ENCODE results near the gene KIAA1671.

The KIAA1671 gene

DNA sequence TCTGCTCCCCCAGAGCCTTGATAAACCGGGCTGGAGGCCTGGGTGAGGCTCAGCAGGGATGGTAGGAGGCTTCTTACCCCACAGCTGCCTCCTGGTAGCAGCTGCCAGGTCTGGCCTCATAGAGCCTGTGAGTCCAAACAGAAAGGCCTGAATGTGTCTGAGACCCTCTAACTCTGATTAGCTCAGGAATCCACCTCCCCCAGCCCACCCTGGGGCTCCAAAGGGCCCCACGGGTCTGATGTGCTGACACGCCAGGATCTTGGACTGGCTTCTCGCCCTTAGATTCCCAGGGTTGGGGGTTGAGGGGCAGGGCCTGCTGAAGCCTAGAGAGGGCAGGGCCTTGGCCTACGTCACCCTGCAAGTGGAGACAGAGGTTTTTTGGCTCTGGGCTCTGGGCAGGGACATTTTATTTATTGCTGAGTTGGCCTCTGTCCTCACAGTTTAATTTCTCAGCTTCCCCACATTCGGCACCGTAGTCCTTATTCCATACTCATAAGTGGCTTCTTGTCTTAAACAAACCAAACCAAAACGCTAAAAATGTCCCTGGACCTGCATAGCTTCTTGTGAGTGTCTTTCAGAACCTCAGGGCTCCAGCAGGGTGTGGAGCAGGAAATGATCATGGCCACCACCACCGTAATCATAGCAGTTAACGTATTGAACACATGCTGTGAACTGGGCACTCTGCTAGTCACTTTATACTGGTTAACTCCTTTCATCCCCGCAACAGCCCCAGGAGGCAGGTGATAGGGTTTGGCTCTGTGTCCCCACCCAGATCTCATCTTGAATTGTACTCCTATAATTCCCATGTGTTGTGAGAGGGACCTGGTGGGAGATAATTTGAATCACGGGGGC, 25.1 kb downstream of the KIAA1671 start:
- Histone ChIP-seq H3K79me2 (ENCODE audit: insufficient read depth, low read length) (no peaks in the 10 kb centered on the region), H3K36me3 (ENCODE audit: insufficient read depth, low read length) (no peaks in the 10 kb centered on the region), H3K4me2 (ENCODE audit: low read length) (no peak overlapping the region), H3F3A (ENCODE audit: insufficient read depth, low read length) (no peaks in the 10 kb centered on the region), H3K4me1 (ENCODE audit: insufficient read depth, low read length, severe bottlenecking) (no peaks in the 10 kb centered on the region), H3K9ac (ENCODE audit: low read length) (no peak overlapping the region), H3K27me3 (ENCODE audit: insufficient read depth, low read length) (no peaks in the 10 kb centered on the region), H3K27ac (ENCODE audit: low read depth, low read length, poor library complexity, severe bottlenecking) (no peak overlapping the region), H2AFZ (ENCODE audit: low read length) (no peak overlapping the region), H3K4me3 (ENCODE audit: low read depth, low read length, poor library complexity, severe bottlenecking) (no peak overlapping the region), H4K20me1 (ENCODE audit: insufficient read depth, low read length) (no peaks in the 10 kb centered on the region), H3K9me2 (ENCODE audit: low read depth, low read length) (no peaks in the 10 kb centered on the region), H3K9me3 (ENCODE audit: low read length) (no peaks in the 10 kb centered on the region)
- TF ChIP-seq, protein P1, sequence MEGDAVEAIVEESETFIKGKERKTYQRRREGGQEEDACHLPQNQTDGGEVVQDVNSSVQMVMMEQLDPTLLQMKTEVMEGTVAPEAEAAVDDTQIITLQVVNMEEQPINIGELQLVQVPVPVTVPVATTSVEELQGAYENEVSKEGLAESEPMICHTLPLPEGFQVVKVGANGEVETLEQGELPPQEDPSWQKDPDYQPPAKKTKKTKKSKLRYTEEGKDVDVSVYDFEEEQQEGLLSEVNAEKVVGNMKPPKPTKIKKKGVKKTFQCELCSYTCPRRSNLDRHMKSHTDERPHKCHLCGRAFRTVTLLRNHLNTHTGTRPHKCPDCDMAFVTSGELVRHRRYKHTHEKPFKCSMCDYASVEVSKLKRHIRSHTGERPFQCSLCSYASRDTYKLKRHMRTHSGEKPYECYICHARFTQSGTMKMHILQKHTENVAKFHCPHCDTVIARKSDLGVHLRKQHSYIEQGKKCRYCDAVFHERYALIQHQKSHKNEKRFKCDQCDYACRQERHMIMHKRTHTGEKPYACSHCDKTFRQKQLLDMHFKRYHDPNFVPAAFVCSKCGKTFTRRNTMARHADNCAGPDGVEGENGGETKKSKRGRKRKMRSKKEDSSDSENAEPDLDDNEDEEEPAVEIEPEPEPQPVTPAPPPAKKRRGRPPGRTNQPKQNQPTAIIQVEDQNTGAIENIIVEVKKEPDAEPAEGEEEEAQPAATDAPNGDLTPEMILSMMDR (IDR thresholded peaks at IDR 0.05; ENCODE audit: low read length): no peak
- no peak for TF ChIP-seq EZH2 (IDR thresholded peaks at IDR 0.05; ENCODE audit: borderline replicate concordance, low read length)

DNA sequence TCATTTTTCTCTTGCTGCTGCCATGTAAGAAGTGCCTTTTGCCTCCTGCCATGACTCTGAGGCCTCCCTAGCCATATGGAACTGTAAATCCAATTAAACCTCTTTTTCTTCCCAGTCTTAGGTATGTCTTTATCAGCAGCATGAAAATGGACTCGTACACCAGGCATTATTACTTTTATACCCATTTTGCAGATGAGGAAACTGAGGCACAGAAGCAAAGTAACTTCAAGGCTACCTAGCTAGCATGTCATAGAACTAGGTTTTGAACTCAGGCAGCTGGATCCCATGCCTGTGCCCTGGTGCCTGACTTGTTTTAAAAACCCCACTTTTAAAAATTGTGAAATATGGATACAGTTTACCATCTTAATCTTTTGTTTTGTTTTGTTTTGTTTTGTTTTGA, 25.8 kb downstream of the KIAA1671 start:
- H3K4me3 ChIP-seq (ENCODE audit: low read depth, low read length, poor library complexity, severe bottlenecking): no peak overlapping the region
- no peaks in the 10 kb centered on the region for H3K9me2 ChIP-seq (ENCODE audit: low read depth, low read length)
- H4K20me1 ChIP-seq (ENCODE audit: insufficient read depth, low read length): no peaks in the 10 kb centered on the region
- no peak overlapping the region for H3K9ac ChIP-seq (ENCODE audit: low read length)
- no peaks in the 10 kb centered on the region for H3K79me2 ChIP-seq (ENCODE audit: insufficient read depth, low read length)
- no peaks in the 10 kb centered on the region for H3K9me3 ChIP-seq (ENCODE audit: low read length)
- H3K27me3 ChIP-seq (ENCODE audit: insufficient read depth, low read length): no peaks in the 10 kb centered on the region
- TF ChIP-seq EZH2 (IDR thresholded peaks at IDR 0.05; ENCODE audit: borderline replicate concordance, low read length): no peak
- TF ChIP-seq, protein P1 (IDR thresholded peaks at IDR 0.05; ENCODE audit: low read length): no peak
- no peaks in the 10 kb centered on the region for H3K36me3 ChIP-seq (ENCODE audit: insufficient read depth, low read length)
- no peaks in the 10 kb centered on the region for H3K4me1 ChIP-seq (ENCODE audit: insufficient read depth, low read length, severe bottlenecking)
- H3F3A ChIP-seq (ENCODE audit: insufficient read depth, low read length): no peaks in the 10 kb centered on the region
- H3K27ac ChIP-seq (ENCODE audit: low read depth, low read length, poor library complexity, severe bottlenecking): no peak overlapping the region
- no peak overlapping the region for H2AFZ ChIP-seq (ENCODE audit: low read length)
- H3K4me2 ChIP-seq (ENCODE audit: low read length): no peak overlapping the region

DNA sequence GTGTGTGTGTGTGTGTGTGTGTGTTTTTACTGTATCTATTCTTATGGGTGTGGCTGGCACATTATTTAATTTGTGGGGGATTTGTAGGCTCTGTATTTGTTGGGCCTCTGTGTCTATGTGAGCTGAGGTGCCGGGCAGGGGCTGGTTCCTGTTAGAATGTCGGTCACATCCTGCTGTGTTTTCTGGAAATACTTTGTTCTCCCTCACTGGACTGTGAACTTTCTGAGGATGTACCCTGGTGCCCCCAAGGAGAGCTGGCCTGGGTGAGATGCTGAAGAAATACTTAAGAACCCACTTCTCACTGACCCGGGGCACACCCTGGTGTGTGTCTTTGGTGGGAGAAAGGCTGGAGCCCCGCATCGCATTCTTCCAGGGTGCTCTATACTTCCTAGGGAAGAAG, 28.6 kb downstream of the KIAA1671 start:
- no peaks in the 10 kb centered on the region for H4K20me1 ChIP-seq (ENCODE audit: insufficient read depth, low read length)
- H3K9me2 ChIP-seq (ENCODE audit: low read depth, low read length): no peaks in the 10 kb centered on the region

More for the DNA sequence above, 28.6 kb downstream of the KIAA1671 start:
- H3K79me2 ChIP-seq (ENCODE audit: insufficient read depth, low read length): no peaks in the 10 kb centered on the region
- TF ChIP-seq, protein P1 (IDR thresholded peaks at IDR 0.05; ENCODE audit: low read length): no peak
- TF ChIP-seq EZH2 (IDR thresholded peaks at IDR 0.05; ENCODE audit: borderline replicate concordance, low read length): no peak
- H2AFZ ChIP-seq (ENCODE audit: low read length): no peak overlapping the region
- H3K9ac ChIP-seq (ENCODE audit: low read length): no peak overlapping the region
- H3K27ac ChIP-seq (ENCODE audit: low read depth, low read length, poor library complexity, severe bottlenecking): no peak overlapping the region
- H3F3A ChIP-seq (ENCODE audit: insufficient read depth, low read length): no peaks in the 10 kb centered on the region
- H3K9me3 ChIP-seq (ENCODE audit: low read length): no peaks in the 10 kb centered on the region
- H3K36me3 ChIP-seq (ENCODE audit: insufficient read depth, low read length): no peaks in the 10 kb centered on the region
- no peak overlapping the region for H3K4me3 ChIP-seq (ENCODE audit: low read depth, low read length, poor library complexity, severe bottlenecking)
- H3K4me1 ChIP-seq (ENCODE audit: insufficient read depth, low read length, severe bottlenecking): no peaks in the 10 kb centered on the region
- H3K27me3 ChIP-seq (ENCODE audit: insufficient read depth, low read length): no peaks in the 10 kb centered on the region
- H3K4me2 ChIP-seq (ENCODE audit: low read length): no peak overlapping the region
